IPS-18c (cell line): ENCODE measurements around the gene RIOK2.
A peak's percentile ranks its signal among the peaks of the same experiment; 100 is the strongest.
"Not testable (repeated sequence)": the region's sequence is repeated elsewhere in the genome, so short reads cannot be mapped to it uniquely, and the experiment has no call there.

Experiments
- H3K4me3 ChIP-seq: 2 replicates; pipeline ENCODE4 v1.7.0; 2013; ENCODE audit warnings: low read depth, mild to moderate bottlenecking, low read length, moderate library complexity; ENCODE audit not compliant: insufficient read depth
- H3K9me3 ChIP-seq: one replicate; pipeline ENCODE4 v1.6.1; 2013; ENCODE audit warnings: mild to moderate bottlenecking, low read length, moderate library complexity; ENCODE audit not compliant: control insufficient read depth, insufficient read depth

RIOK2 gene

GRCh38 chr5:97181856-97182545 lies 1.0 kb downstream of the RIOK2 start:
- H3K4me3 ChIP-seq: peak overlapping the region; percentile 81
- no peaks in the 10 kb centered on the region for H3K9me3 ChIP-seq

DNA sequence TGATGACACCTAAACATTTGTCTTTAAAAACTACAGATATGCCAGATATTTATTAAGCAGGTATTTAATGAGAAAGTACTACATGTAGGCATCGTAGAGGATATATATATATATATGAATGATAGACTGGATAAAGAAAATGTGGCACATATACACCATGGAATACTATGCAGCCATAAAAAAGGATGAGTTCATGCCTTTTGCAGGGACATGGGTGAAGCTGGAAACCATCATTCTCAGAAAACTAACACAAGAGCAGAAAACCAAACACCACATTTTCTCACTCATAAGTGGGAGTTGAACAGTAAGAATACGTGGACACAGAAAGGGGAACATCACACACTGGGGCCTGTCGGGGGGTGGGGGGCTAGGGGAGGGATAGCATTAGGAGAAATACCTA lies 3.6 kb downstream of the RIOK2 start:
- H3K4me3 ChIP-seq: not testable (repeated sequence)

GRCh38 chr5:97172227-97172626 lies 10.8 kb downstream of the RIOK2 start:
- Histone ChIP-seq H3K4me3 (no peak overlapping the region), H3K9me3 (no peaks in the 10 kb centered on the region)

More for the DNA sequence above, 3.6 kb downstream of the RIOK2 start:
- H3K9me3 ChIP-seq: not testable (repeated sequence)

GRCh38 chr5:97171703-97172102 lies 11.3 kb downstream of the RIOK2 start:
- Histone ChIP-seq H3K4me3 (no peak overlapping the region), H3K9me3 (no peaks in the 10 kb centered on the region)

- Histone ChIP-seq H3K9me3 (peaks cover 4% of the 10 kb centered on the region), H3K4me3 (no peak overlapping the region)
Measured at GRCh38 chr5:97167435-97167834, 15.6 kb downstream of the RIOK2 start.

- H3K4me3 ChIP-seq: no peak overlapping the region
- H3K9me3 ChIP-seq: peaks cover 4% of the 10 kb centered on the region
Measured at GRCh38 chr5:97165726-97166125, 17.3 kb downstream of the RIOK2 start.

DNA sequence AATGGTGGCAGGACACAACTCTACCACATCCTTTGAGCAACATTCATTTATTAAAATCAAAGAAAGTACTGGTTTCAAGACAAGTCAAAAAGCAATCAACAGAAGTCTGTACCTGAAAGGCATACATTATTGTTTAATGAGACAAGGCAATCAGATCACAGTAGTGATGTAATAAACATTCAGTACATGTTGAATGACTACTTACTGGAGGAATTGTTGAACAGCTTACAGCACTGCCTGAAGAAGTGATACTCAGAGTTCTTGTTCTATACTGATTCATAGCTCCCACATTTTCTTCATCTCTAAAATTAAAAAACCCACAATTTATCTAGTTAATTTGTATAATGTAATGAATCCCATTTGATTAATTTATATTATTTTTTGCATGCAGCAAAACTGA lies 18.2 kb downstream of the RIOK2 start:
- Histone ChIP-seq H3K4me3 (no peak overlapping the region), H3K9me3 (peaks cover 4% of the 10 kb centered on the region)

GRCh38 chr5:97163790-97164285 lies 19.2 kb downstream of the RIOK2 start:
- Histone ChIP-seq H3K9me3 (peaks cover 6% of the 10 kb centered on the region), H3K4me3 (no peak overlapping the region)

DNA sequence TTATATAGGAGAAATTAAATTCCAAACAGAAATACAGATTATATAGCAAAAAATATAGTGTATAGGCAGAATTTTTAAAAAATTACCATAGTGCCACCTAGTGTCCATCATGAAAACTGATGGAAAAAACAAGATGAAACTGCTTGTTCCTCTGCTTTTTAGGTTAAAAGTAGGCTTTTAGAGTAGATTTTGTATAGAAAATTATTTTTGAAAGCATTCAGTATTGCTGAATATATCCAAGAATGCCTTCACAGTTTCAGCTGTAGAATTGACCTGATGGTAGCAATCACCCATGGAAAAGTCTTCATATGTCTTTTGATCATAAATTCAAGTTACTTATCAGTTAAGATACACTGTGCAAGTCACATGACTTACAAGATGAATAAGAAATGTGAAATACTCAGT lies 19.7 kb downstream of the RIOK2 start:
- Histone ChIP-seq H3K4me3 (no peak overlapping the region), H3K9me3 (peaks cover 6% of the 10 kb centered on the region)

DNA sequence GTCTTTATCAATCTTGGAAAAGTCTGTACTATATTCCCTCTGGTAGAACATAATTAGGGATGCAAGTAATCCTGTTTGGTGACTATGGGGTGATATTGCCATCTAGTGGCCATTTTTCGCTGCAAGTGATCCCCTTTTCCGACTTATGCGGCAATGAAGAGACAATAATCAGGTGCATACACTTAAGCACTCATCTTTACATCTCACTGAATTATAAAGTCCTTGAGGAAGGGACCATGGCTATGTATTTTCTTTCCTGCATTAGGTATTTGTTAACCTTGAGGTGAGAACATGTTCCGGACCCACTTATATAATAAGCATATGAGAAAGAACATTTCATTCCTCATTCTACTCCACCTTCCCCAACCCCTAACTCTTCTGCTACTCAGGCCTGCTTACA lies 21.0 kb downstream of the RIOK2 start:
- peaks cover 6% of the 10 kb centered on the region for H3K9me3 ChIP-seq

GRCh38 chr5:97157689-97158088 lies 25.4 kb downstream of the RIOK2 start:
- no peak overlapping the region for H3K4me3 ChIP-seq
- H3K9me3 ChIP-seq: peaks cover 2% of the 10 kb centered on the region

More for the DNA sequence above, 21.0 kb downstream of the RIOK2 start:
- H3K4me3 ChIP-seq: no peak overlapping the region

DNA sequence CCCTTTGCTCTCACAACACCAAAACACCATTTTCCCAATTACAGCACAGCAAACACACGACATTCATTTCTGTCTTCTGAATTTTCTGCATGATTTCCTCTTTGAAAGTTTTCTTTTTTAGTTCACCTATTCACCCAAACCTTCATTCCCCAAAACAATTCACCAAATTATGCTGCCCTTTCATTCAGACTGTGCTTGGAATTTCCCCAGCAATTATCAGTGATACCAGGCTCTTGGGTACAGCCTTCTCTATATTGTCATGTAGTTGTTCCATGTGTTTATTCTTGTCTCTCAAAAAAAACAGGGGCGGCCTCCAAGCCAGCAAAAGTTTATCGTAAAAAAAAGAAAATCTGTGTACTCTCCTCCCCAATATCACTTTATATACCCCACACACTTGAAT lies 31.7 kb downstream of the RIOK2 start:
- no peak overlapping the region for H3K4me3 ChIP-seq
- H3K9me3 ChIP-seq: no peaks in the 10 kb centered on the region

GRCh38 chr5:97150401-97150800 lies 32.6 kb downstream of the RIOK2 start:
- Histone ChIP-seq H3K9me3 (no peaks in the 10 kb centered on the region), H3K4me3 (no peak overlapping the region)

DNA sequence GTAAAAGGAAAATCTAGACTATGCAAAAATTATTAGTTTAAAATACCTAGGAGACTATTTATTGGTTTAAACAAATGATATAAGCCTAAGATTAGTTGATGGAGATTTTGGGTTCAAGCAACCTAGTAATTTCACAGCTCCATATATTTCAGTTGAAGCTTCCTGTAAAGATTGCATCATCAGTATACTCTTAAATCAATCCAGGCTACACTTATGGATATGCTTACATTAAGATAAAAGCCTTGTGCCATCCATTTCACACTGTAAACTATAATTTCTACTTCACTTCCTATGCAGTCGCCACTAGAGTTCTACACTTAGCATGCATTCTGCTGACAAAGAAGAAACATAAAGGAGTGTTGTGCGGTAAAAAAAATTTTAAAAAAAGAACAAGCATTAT lies 33.3 kb downstream of the RIOK2 start:
- Histone ChIP-seq H3K4me3 (no peak overlapping the region), H3K9me3 (no peaks in the 10 kb centered on the region)

DNA sequence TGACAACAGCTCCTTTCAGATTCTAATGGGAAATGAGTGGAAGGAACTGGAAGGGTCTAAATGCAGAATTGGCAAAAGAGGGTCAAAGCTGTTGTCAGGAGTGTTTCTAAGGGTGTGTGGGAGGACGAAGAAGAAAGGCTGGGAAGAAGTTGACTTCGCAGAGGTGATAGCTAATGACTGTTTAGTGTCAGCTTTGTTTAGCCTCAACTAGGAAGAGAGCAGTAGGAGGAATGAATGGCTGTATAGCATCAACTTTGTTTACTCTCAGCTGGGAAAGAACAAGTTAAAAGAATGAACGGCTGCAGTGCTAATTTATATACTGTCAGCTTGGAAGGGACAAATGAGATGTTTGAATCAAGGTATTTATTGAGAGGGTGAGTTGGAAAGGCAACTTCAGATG lies 34.8 kb downstream of the RIOK2 start:
- Histone ChIP-seq H3K4me3 (no peak overlapping the region), H3K9me3 (no peaks in the 10 kb centered on the region)

GRCh38 chr5:97143704-97144103 lies 39.3 kb downstream of the RIOK2 start:
- H3K4me3 ChIP-seq: no peak overlapping the region
- H3K9me3 ChIP-seq: no peaks in the 10 kb centered on the region

DNA sequence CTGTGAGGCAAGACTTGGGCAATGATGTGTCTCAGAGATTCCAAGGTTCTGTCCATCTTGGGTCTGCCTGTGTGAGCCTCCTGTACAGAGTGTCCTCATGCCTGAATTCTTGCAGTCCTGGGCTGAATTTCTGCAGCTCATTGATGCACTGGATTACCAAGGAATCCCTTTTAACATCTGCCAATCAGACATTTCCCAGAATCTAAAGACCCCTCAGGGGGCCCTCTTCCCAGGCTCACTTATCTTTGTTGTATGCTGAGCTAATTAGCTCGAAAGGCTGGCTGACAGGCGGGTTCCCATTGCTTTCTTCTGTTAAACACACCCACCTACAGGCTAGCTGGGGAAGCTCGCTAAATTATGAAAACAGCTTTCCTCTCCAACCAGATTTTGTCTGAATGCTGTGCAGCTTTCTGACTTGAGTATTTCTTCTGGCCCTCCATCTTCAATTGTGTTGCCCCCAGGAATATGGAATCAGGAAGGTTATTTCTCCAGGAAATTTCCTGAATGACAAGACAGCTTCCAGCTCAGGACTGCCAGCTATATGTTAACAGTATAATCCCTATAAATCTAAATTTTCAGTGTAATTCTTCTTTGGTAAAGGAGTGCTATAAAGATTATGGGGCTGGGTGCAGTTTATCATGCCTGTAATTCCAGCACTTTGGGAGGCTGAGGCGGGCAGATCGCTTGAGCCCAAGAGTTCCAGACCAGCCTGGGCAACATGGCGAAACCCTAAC lies 40.4 kb downstream of the RIOK2 start, which contains the start of gene LIX1:
Gene LIX1 (minus strand): TSS at position 91 of the 734 bp plus-strand sequence. CDS start 35 bp downstream, at position 56.
- H3K9me3 ChIP-seq: no peaks in the 10 kb centered on the region
- no peak within 1 kb of the TSS; the same call in 1 of the 2 replicates for H3K4me3 ChIP-seq

GRCh38 chr5:97141539-97141938 lies 41.5 kb downstream of the RIOK2 start:
- no peaks in the 10 kb centered on the region for H3K9me3 ChIP-seq
- no peak overlapping the region for H3K4me3 ChIP-seq
